SKM-1 (cell line): Measurements from ENCODE around the gene HAP1.
"Not testable (repeated sequence)": the region's sequence is repeated elsewhere in the genome, so short reads cannot be mapped to it uniquely, and the experiment has no call there.

Experiments
- DNase-seq: peaks from one replicate; lab custom pipeline; 2025; ENCODE audit not compliant: unreplicated experiment; lab: John Stamatoyannopoulos, UW

The HAP1 gene

DNA sequence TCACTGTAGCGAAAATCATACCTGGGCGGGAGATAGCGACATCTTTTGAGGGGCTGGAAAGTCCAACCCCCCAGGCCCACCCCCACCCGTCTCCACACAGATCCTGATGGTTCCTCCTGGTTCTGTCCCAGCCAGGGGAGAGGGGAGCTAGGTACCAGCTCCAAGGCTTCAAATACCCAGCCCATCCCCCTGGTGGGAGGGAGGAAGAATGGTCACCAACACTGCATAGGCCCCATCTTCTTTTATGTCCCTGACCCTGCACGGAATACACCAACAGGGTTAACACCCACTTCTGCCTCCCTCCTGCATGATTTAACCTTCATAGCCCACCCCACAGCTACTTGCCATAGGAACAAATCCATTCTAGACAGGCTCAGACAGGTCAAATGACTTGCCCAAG is 9.3 kb downstream of the HAP1 start:
- no peak for DNase-seq

DNA sequence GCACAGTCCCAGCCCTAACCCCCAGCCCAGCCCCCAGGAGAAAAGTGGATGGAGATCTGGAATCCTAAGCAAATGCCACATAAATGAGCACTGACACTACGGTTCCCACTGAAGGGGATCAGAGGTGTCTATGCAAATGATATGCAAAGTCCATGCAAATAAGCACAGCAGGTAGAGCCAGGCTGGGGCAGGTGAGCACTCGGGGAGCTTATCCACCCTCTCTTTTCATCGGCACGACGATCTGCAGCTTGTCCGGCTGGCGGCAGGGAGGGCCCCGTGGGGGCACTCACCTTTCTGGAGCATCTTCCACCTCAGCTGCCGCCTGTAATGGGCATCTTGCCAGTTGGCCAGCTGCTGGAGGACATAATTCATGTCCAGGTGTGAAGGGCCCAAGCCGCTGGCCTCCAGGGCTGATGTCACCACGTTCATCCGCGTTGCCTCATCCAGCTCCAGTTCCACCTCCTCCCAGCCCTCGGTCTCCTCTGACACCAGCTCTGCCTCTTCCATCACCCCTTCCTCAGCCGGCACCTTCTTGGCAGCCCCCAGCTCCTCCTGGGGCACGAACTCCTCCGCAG is 9.9 kb downstream of the HAP1 start:
- no peak for DNase-seq

DNA sequence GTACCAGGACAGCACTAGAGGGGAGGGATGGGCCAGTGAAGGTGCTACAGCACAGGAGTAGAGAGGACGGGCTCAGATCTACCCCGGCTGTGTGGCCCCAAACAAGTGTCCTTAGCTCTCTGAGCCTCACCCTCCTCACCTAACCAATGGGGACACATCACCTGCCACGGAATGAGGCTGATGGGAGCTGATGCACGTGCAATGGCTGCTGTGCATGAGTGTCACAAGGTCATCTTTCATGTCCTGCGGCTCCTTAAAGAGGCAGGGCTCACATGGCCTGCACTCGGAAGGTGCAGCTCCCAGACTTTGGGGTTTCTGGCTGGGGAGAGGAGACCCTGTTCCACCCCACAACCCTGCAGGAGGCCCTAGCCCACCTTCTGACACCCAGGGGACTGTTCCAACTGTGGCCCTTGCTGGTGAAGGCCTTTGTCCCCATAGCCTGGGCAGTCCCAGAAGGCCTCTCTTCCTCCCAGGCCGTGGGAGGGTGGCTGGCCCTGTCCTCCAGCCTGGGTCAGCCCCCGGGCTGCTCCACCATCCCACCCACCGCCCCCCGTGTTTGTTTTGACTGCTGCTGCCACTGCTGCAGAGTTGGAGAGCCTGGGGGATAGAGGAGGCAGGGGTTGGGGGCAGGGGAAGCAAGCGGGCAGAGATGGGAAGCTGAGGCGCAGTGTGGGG is 10.5 kb downstream of the HAP1 start:
- no peak for DNase-seq

DNA sequence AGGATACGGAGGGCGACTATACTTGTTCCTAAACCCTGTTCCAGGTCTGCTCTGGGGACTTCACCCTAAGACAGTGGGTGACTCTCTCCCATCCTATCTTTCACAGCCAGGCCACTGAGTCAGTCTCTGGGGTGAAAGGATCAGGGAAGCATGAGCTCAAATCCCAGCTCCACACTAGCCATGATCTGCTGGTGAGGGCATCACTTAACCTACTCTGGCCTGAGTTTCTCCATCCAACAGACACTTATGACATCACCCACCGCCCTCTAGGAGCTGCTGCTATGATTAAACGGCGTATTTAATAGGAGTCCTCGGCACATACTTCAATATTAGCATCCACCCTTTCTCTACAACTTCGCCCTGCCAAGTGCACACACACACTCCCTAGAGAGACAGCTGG is 12.2 kb downstream of the HAP1 start:
- DNase-seq = no peak

DNA sequence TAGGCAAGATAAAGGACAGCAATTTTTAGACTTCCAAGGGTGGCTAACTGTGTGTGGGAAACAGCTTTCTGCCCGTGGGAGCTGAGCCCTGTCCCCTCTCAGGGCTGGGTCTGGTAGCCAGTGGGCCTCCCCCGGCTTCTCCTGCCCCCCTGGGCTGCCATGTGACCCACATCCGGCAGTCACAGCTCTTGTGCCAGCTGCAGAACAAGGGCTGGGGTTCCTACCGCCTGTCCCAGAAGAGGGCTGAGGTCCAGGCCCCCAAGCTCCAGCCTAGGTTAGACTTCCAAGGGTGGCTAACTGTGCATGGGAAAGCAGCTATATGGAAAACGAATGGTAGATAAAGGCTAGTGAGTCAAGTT is 16.2 kb downstream of the HAP1 start:
- no peak for DNase-seq

DNA sequence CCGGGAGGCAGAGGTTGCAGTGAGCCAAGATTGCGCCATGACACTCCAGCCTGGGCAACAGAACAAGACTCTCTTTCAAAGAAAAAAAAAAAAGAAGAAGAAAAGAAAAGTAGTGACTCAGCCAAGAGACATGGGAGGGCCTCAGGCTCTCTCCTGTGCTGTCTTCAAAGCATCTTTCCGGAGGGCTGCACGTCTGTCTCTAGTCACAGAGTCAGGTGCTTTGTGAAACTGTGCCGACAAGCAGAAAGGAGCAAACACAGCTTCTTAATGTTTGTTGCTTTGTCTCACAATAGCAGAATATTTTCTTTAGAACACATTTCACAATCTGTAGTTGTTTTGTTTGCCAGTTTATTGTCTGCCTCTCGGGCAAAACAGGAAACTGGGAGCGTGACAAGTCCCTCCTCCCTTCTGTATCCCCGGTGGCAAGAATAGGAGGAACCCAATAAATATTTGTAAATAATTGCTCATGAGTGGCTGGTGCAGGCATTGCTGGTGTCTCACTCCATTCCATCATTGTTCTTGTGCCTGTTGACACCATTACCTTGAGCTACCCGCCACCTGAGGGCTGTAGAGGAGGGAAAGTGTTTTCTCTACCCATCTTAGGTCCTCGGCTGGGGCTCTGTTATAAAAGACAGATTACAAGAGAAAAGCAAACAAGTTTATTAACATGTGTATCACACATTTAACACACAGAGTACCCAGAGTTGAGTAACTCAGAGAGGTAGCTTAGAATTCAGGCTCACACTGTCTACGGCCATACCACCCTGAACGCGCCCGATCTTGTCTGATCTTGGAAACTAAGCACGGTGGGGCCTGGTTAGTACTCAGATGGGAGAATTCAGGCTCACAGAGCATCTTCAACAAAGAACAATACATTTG is 16.8 kb downstream of the HAP1 start:
- no peak for DNase-seq

DNA sequence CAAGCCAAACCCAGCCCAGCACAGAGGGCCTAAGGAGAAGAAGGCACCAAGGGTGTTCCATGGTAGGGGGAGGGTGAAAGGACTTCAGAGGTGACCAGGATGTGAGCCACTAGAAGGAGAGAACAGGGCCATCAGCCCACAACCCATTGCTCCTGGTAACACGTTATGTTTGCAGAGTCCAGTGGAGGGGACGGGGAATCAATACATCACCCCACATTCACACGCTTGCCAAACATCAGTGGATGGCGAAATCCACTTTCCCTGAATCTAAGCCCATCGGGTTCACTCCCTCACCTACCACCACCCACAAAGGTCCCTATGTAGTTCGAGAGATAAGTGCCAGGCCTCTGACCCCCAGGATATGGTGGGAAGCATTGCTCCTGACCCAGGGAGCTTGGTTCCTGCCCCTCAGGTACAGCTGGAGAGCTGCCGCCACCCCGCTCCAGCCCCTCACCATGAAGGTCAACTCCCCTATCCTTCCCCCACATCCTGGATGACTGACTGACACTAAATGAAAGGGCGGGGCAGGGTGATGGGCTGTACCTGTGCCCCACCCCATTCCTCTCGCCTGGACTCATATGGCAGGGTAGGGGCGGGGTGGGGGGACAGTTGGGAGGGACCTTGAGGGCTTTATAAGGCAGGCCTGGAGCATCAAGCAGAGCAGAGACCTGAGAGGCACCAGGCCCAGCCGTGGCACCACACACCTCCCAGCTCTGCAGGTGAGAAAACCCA is 22.6 kb downstream of the HAP1 start, which contains the start of gene GAST:
Gene GAST, plus strand, starts transcription at position 663 of the 732 bp plus-strand sequence. CDS start 3,106 bp downstream, outside the sequence.
- no peak for DNase-seq

DNA sequence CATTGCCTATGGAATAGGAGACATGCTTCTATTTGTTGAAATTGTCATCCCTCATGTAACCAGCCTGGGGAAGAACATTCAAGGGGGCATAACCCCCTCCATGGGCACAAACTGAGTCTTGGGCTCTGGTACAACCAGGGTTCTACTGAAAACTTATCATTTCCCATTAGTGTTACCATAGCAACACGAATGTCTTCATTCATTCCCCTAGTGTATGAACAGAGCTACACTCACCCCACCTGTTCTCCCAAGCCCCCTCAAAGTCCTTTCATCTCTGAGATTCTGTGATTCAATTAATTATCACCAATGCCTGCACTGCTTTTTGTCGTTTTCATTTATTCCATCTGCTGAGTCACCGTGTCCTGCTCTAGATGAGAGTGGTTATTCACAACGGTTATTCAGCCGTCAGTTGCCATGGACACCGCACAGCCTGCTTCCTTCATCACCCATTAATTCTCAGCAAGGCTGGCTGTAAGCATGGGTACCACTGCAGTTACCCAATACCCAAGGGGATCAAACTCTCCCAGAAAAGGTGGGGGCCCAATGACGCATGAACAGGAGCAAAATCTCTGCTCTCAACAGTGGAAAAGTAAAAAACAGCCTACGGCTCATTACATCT is 23.9 kb downstream of the HAP1 start:
- DNase-seq = no peak

DNA sequence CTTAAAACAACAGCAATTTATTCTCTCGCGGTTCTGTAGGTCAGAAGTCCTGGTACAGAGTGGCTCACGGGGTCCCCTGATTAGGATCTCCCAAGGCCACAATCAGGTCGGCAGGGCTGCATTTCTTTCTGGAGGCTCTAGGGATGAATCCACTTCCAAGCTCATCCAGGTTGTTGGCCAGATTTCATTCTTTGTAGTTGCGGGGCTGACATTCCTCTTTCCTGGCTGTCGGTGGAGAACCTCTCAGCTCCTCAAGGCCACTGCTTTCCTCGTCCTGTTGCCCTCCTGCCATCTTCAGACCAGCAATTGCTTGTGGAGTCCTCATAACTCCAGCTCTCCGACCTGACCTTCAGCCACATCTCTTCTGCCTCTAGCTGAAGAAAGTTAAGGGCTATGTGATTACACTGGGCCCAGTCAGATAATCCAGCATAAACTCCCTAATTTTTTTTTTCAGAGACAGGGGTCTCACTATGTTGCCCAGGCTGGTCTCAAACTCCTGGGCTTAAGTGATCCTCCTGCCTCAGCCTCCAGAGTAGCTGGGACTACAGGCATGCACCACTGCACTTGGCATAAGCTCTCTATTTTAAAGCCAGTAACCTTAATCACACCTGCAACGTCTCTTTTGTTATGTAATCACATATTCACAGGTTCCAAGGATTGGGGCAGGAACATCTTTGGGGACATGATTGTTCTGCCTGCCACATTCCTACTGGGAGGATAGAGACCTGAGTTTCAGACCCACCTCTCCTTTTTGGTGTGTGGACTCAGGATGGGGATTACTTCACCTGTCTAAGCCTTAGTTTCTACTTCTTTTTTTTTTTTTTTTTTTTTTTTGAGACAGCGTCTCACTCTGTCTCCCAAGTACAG is 26.4 kb downstream of the HAP1 start:
- DNase-seq = no peak

DNA sequence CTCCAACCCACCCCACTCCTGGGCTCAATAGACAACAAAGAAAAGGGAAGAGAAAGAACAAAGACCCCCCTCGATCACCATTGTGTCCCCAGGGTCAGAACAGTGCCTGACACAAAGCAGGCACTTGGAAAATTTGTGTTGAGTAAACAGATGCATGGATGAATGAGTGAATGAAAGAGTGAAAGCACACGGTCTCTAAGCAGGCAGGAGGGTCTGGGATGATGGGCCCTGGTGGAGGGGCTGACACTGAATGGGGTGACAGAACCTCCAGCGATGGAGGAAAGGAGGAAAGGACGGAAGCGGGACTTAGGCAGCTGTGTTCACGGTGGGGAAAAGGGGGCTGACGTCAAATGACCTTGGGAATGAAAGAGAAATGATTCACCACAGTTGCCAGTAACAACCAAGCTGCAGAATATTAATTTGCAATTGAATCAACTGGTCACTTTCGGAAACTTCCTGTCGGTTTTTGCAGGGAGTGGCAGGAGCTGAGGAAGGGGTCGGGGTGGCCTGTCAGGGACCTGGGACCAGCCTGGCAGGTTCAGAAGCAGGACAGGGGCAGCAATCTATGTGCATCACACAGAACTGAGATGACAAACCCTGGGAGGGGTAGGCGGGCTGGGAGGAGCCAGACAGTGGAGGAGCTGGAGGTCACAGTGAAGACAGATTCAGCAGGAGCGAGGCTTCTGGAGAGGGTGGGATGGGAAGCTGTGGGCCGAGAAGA is 29.0 kb downstream of the HAP1 start:
- no peak for DNase-seq

DNA sequence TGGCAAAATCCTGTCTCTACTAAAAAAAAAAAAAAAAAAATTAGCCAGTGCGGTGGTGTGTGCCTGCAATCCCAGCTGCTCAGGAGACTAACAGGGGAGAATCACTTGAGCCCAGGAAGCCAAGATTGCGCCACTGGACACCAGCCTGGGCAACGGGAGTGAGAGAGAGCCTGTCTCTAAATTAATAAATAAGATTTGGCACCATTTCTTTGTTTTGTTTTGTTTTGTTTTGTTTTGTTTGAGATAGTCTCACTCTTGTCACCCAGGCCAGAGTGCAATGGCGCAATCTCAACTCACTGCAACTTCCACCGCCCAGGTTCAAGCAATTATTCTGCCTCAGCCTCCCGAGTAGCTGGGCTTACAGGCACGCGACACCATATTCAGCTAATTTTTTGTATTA is 31.7 kb downstream of the HAP1 start:
- DNase-seq = no peak

DNA sequence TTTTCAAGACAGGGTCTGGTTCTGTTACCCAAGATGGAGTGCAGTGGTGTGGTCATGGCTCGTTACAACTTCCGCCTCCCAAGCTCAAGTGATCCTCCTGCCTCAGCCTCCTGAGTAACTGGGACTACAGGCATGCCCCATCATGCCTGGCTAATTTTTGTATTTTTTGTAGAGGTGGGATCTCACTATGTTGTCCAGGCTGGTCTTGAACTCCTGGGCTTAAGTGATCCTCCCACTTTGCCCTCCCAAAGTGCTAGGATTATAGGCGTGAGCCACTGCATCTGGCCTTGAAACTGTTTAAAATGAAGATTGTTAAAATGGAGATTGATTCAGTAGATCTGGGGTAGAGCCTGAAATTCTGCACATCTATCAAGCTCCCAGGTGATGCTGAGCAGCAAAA is 33.6 kb downstream of the HAP1 start:
- not testable (repeated sequence) for DNase-seq

DNA sequence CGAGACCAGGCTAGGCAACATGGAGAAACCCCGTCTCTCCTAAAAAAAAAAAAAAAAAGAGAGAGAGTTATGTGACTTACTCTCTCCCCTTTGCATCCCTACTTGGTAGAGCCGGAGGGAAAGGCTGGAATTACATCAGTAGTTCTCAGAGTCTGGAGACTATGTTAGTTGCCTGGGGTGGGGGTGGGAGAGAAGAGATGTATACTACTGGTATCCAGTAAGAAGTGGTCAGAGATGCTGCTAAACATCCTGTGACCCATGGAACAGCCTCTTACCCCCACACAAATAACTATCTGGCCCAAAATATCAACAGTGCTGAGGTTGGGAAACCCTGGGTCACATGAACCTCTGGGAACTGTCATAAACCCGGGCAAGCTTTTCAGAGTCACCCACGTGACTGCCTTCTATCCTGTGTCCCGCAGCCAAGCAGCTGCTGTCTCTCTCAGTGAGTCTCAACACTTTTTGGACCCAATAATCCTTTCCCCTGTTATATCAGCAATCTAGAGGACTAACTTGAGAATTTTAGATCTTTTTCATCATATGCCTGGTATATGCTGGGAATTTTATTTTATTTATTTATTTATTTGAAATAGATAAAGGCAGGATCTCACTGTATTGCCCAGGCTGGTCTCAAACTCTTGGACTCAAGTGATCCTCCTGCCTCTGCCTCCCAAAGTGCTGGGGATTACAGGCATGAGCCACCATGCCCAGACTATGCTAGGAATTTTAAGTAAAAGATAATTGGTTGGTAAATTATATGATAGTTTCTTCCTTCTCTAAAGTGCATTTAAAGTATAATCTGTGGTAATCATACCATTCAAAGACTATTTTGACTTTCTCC is 37.1 kb downstream of the HAP1 start:
- DNase-seq = no peak

DNA sequence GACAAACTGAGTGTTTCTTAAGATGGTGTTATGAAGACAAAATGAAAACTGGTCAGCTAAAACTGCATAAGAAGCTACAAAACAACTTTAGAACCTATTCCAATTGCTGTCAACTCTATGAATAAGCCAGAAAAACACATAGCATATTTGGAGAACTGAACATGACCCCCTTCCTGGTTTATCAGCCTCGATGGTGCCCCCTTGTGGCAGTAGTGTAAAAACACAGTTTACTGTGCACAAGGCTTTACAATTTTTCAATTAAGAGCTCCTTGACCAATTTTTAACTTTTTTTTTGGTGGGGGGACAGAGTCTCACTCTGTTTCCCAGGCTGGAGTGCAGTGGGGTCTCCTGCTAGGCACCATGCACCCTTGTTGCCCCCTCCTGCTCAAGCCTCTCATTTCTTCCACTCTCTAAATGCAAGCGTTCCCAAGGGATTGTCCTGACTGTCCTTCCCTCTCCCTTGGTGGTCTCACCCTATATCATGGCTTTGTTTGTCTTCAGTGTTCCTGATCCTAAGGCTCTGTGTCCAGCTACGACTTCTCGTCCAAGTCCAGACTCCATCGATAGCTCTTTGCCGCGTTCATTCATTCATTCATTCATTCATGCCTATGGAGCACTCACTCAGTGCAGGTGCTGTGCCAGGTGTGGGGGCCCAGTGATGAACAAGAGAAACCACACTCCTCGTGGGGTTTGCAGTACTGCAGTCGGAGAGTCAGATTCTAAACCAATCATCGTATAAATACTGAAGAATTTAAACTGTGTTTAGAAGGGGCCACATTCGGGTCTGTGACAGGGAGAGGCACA is 38.3 kb downstream of the HAP1 start:
- peak; percentile 58 for DNase-seq

DNA sequence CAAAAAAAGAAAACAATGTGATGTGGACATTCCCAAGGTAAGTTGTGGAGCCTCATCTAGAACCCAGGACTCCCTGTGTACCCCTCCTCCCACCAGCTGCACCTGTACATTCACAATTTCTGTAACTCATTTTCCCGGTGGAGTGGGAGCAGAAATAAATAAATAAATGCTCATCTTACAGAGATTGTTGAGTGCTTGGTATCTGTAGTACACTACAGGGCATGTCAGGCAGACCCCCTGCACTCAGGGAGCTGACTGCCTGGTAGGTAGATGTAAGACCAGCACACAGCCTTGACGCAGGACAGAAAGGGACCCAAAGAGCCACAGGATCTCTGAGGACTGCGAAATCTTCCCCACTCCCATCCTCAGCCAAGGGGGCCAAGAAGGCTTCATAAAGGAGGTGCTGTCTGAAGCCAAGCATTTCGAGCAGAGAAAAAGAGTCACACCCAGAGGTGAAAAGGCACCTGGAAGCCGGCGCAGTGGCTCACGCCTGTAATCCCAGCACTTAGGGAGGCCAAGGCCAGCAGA is 39.2 kb downstream of the HAP1 start:
- no peak for DNase-seq

DNA sequence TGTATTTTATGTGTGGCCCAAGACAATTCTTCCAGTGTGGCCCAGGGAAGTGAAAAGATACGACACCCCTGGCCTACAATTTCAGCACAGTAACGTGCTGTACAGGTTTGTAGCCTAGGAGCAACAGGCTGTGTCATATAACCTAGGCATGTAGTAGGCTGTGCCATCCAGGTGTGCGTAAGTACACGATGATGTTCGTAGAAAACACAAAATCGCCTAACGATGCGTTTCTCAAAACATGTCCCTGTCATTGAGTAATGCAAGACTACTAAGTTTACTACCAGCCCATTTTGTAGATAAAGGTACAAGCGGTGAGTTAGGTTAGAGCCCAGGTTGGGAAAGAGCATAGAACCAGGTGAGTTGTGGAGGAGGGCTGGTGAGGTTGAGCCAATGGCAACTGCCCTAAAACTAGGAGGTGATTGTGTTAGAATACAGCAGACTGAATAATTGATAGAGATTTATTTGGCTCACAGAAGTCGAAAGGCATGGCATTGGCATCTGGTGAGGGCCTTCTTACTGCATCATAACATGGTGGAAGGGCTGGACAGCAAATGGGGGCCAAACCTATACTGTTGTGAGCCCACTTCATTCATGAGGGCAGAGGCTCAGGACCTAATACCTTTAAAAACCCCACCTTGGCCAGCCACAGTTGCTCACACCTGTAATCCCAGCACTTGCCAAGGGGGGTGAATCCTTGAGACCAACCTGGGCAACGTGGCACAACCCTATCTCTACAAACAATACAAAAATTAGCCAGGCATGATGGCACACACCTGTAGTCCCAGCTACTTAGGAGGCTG is 41.5 kb downstream of the HAP1 start:
- DNase-seq = no peak
